ES-I3 (cell line): ENCODE data around the gene ADGRG6.
"Not testable (repeated sequence)": the region's sequence is repeated elsewhere in the genome, so short reads cannot be mapped to it uniquely, and the experiment has no call there.

Experiments
- H3K36me3 ChIP-seq: 2 replicates; pipeline ENCODE4 v1.6.1; 2013; ENCODE audit warnings: mild to moderate bottlenecking, low read length, control low read depth, moderate library complexity; ENCODE audit not compliant: insufficient read depth
- H3K4me1 ChIP-seq: 2 replicates; pipeline ENCODE4 v1.6.1; 2013; ENCODE audit warnings: mild to moderate bottlenecking, control low read depth, low read length; ENCODE audit not compliant: insufficient read depth
- H3K9ac ChIP-seq: 2 replicates; pipeline ENCODE4 v1.6.1; 2013; ENCODE audit warnings: low read depth, mild to moderate bottlenecking, low read length, moderate library complexity
- H3K9me3 ChIP-seq: 2 replicates; pipeline ENCODE4 v1.6.1; 2013; ENCODE audit warnings: mild to moderate bottlenecking, low read length, moderate library complexity; ENCODE audit not compliant: control insufficient read depth, insufficient read depth

Gene ADGRG6

DNA sequence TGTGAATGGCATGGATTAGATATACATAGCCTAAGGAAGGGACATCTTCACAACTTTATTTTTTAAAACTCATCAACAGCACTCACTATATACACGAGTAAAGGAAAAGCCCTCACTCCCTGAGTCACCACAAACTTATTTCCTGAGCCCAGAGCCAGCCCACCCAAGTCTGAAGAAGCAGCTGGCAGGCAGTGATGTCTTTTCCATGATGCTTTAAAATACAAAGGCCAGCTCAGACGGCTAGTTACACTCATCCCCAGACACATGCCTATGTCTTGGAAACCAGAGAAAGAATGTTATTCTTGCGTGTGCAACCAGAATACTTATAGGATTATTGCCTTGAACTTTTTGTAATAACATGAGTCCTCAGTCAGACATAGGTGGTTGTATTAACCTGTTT is 114.4 kb downstream of the ADGRG6 start:
- H3K9me3 ChIP-seq: no peaks in the 10 kb centered on the region
- no peak overlapping the region for H3K9ac ChIP-seq
- peaks cover 36% of the 10 kb centered on the region for H3K4me1 ChIP-seq
- no peaks in the 10 kb centered on the region for H3K36me3 ChIP-seq

DNA sequence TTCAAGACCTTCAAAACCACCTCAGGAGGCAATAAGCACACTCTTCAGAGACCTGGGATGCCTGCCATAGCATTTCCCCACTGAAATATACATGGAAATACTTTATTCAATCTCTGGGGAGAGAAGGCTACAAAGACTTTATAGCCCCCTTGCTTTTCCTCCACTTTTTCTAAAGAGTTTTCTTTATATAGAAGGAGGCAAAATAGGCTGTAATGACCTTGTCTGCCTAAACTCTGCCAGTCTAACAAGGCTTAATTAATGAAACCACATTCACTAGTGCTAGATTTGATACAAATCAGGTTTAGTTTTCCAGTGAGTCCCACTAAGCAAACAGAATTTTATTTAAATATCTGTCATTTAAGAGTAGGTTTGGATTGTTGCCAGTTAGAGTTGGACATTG is 114.9 kb downstream of the ADGRG6 start:
- Histone ChIP-seq H3K9ac (no peak overlapping the region), H3K36me3 (no peaks in the 10 kb centered on the region), H3K4me1 (peaks cover 36% of the 10 kb centered on the region)

GRCh38 chr6:142417331-142417750 is 115.5 kb downstream of the ADGRG6 start:
- Histone ChIP-seq H3K4me1 (peaks cover 30% of the 10 kb centered on the region), H3K9me3 (no peaks in the 10 kb centered on the region), H3K36me3 (no peaks in the 10 kb centered on the region), H3K9ac (no peak overlapping the region)

More for the DNA sequence above, 114.9 kb downstream of the ADGRG6 start:
- no peaks in the 10 kb centered on the region for H3K9me3 ChIP-seq

GRCh38 chr6:142419071-142419470 is 117.3 kb downstream of the ADGRG6 start:
- Histone ChIP-seq H3K9ac (no peak overlapping the region), H3K9me3 (no peaks in the 10 kb centered on the region), H3K4me1 (peaks cover 18% of the 10 kb centered on the region), H3K36me3 (no peaks in the 10 kb centered on the region)

GRCh38 chr6:142420802-142421201 is 119.0 kb downstream of the ADGRG6 start:
- Histone ChIP-seq H3K9ac (no peak overlapping the region), H3K4me1 (peaks cover 14% of the 10 kb centered on the region), H3K36me3 (no peaks in the 10 kb centered on the region), H3K9me3 (no peaks in the 10 kb centered on the region)

GRCh38 chr6:142421285-142422117 is 119.7 kb downstream of the ADGRG6 start:
- H3K9me3 ChIP-seq: no peaks in the 10 kb centered on the region
- no peak overlapping the region for H3K9ac ChIP-seq
- no peaks in the 10 kb centered on the region for H3K36me3 ChIP-seq
- H3K4me1 ChIP-seq: peaks cover 7% of the 10 kb centered on the region

GRCh38 chr6:142426444-142427132 is 124.8 kb downstream of the ADGRG6 start:
- H3K36me3 ChIP-seq, H3K9me3 ChIP-seq, H3K4me1 ChIP-seq, H3K9ac ChIP-seq: not testable (repeated sequence)

- H3K9ac ChIP-seq, H3K4me1 ChIP-seq, H3K9me3 ChIP-seq, H3K36me3 ChIP-seq: not testable (repeated sequence)
These were observed 126.7 kb downstream of the ADGRG6 start for GRCh38 chr6:142428468-142428867.

- H3K9me3 ChIP-seq: peaks cover 9% of the 10 kb centered on the region
- no peak overlapping the region for H3K9ac ChIP-seq
- no peaks in the 10 kb centered on the region for H3K36me3 ChIP-seq
- H3K4me1 ChIP-seq: no peaks in the 10 kb centered on the region
These were observed 127.4 kb downstream of the ADGRG6 start for GRCh38 chr6:142429195-142429594.

- Histone ChIP-seq H3K36me3 (no peaks in the 10 kb centered on the region), H3K9me3 (no peaks in the 10 kb centered on the region; the same call in 1 of the 2 replicates), H3K9ac (no peak overlapping the region), H3K4me1 (no peaks in the 10 kb centered on the region)
These were observed 131.6 kb downstream of the ADGRG6 start for GRCh38 chr6:142433419-142433818.

GRCh38 chr6:142438898-142439297 is 137.1 kb downstream of the ADGRG6 start:
- peaks cover 11% of the 10 kb centered on the region for H3K4me1 ChIP-seq
- H3K9me3 ChIP-seq: no peaks in the 10 kb centered on the region
- H3K9ac ChIP-seq: no peak overlapping the region
- no peaks in the 10 kb centered on the region for H3K36me3 ChIP-seq

DNA sequence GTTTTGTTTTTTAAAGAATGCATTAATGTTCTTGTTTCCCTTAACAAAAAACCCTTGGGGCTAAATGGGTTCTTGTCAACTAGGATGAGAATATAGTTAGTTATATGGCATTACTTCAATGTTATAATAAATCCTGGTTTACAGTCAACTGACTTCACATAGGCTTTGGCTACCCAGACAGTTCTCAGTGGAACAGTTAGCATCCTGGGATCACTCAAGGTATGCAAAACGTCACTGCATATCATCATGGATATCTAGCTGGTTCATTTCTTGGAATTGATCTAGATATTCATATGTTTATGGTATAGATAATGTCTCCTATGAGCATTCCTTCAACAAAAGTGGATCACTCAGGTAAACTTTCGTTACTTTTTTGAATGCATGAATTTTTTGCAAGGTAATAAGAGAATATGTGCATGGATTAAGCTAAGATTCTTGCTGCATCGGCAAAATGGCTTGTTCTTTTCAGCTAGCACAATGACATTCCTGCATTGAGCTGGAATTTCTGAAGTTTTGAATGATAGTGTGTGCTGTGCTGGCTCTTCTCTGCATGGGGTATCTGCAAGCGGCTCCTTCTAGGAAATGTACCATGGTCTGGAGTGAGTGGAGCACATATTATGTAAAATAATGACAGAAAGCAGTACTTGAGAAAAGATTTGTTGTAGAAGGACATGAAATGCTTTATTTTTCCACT is 138.9 kb downstream of the ADGRG6 start:
- H3K4me1 ChIP-seq: peaks cover 19% of the 10 kb centered on the region
- no peak overlapping the region for H3K9ac ChIP-seq
- no peaks in the 10 kb centered on the region for H3K36me3 ChIP-seq
- no peaks in the 10 kb centered on the region for H3K9me3 ChIP-seq

- peaks cover 21% of the 10 kb centered on the region for H3K4me1 ChIP-seq
- no peaks in the 10 kb centered on the region for H3K36me3 ChIP-seq
- no peak overlapping the region for H3K9ac ChIP-seq
- H3K9me3 ChIP-seq: no peaks in the 10 kb centered on the region
These were observed 139.9 kb downstream of the ADGRG6 start for GRCh38 chr6:142441716-142442115.

GRCh38 chr6:142443102-142443501 is 141.3 kb downstream of the ADGRG6 start:
- H3K36me3 ChIP-seq: no peaks in the 10 kb centered on the region
- no peaks in the 10 kb centered on the region for H3K9me3 ChIP-seq
- peaks cover 23% of the 10 kb centered on the region for H3K4me1 ChIP-seq
- H3K9ac ChIP-seq: no peak overlapping the region
